Measurements from ENCODE around the gene PAFAH1B1. TPM values are rescaled to one million over a fixed set of nuclear protein-coding genes. Genes with fewer than 3 reads are reported as not detected.
"Not testable (repeated sequence)": the region's sequence is repeated elsewhere in the genome, so short reads cannot be mapped to it uniquely, and the experiment has no call there.

Gene PAFAH1B1
- polyA plus RNA-seq, 6 donors from 2014 or later = 9.0 to 16.2 (median 12.2) TPM

DNA sequence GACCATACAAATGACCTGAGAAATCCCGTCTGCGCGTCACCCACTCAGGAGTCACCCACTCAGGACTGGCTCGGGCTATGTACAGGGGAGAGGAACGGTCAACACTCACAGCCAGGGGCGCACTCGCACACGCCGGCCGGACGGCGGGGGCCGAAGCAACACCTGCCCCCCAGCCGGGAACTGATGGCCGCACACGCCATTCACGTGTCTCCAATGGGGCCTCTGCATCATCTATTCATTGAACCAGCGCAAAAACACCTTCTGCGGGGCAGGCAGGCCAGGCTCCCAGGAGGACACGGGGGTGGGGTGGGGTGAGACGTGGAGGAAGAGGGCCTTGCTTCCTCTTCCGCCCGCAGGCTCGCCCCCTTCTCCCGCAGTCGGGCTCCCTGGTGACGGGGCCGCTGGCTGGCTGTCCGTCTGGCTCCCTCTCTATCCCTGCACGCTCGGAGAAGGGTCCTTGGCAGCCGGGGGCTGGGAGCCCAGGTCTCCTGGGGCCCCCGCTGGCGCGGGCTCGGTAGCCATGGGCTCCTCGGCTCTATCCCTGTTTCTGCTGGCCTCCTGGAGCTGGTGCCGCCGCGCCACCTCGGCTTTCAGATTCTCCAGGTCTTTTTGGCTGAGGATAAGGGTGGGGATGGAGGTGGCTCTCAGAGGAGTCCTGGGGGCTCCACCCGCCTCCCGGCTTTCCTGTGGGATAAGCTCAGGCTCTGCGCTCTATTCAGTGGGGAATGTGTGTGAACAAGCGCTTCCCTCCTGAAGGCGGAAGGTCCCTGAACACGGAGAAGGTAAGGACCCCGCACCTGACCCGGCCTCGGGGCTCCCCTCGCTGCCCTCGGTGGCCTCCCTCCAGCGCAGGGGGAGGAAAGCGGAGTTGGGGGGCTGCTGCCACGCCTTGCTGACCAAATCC lies 97.0 kb downstream of the PAFAH1B1 start:
- ATAC-seq (ENCODE audit: low read depth in 2 of 2) = no peak
- Mint-ChIP-seq H3K9me3 (no peaks in the 10 kb centered on the region), H3K27me3 (no peaks in the 10 kb centered on the region), H3K36me3 (no peaks in the 10 kb centered on the region), H3K4me1 (peaks cover 0 to 5% (median 0%) of the 10 kb centered on the region in 3 donors), H3K27ac (peak overlapping the region in 1 of 6 donors; percentile 47), H3K4me3 (no peak overlapping the region)
- DNase-seq = no peak

DNA sequence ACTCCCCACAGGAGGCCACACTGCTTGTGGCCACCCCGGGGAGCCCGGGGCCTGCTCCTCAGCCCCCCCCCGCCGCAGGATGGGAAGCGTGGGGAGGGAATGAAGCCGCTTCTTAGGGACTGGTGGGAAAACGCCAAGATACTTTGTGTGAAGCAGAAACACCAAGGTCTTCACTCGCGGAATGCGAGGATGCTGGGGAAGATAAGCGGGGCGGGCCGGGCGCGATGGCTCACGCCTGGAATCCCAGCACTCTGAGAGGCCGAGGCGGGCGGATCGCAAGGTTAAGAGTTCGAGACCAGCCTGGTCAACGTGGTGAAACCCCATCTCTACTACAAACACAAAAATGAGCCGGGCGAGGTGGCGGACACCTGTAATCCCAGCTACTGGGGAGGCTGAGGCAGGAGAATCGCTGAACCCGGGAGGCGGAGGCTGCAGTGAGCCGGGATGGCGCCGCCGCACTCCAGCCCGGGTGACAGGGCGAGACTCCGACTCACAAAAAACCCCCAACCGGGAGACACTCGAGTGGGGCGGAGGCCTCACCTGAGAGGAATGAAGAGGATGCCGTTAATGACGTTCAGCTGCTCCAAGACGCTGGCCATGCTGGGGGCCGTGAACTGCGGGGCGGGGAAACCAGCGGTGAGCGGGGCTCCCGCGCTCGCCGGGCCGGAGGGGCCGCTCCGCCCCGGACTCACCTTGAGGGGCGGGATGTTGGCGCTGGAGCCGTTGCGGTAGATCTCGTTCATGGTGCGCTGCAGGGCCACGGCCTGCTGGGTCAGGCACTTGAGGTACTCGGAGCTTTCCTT lies 97.8 kb downstream of the PAFAH1B1 start:
- H3K9me3 Mint-ChIP-seq = no peaks in the 10 kb centered on the region
- ATAC-seq (ENCODE audit: low read depth in 2 of 2) (no peak), DNase-seq (no peak)
- H3K4me1 Mint-ChIP-seq = peaks cover 0 to 5% (median 0%) of the 10 kb centered on the region in 3 donors
- H3K36me3 Mint-ChIP-seq = no peaks in the 10 kb centered on the region
- H3K4me3 Mint-ChIP-seq = no peak overlapping the region
- H3K27me3 Mint-ChIP-seq = no peaks in the 10 kb centered on the region
- peak overlapping the region in 1 of 6 donors; percentile 36 for H3K27ac Mint-ChIP-seq

GRCh38 chr17:2691965-2692780 lies 98.7 kb downstream of the PAFAH1B1 start:
- no peak for ATAC-seq (ENCODE audit: low read depth in 2 of 2)
- no peak overlapping the region for H3K27ac Mint-ChIP-seq
- no peaks in the 10 kb centered on the region for H3K9me3 Mint-ChIP-seq
- H3K4me1 Mint-ChIP-seq = peaks cover 0 to 5% (median 3%) of the 10 kb centered on the region in 3 donors
- H3K36me3 Mint-ChIP-seq = no peaks in the 10 kb centered on the region
- no peaks in the 10 kb centered on the region for H3K27me3 Mint-ChIP-seq
- no peak overlapping the region for H3K4me3 Mint-ChIP-seq
- DNase-seq = no peak

GRCh38 chr17:2692781-2693135 lies 99.3 kb downstream of the PAFAH1B1 start:
- Mint-ChIP-seq H3K36me3 (no peaks in the 10 kb centered on the region), H3K27me3 (no peaks in the 10 kb centered on the region), H3K4me3 (no peak overlapping the region), H3K9me3 (no peaks in the 10 kb centered on the region), H3K4me1 (peaks cover 0 to 3% (median under 1%) of the 10 kb centered on the region in 3 donors), H3K27ac (no peak overlapping the region)
- DNase-seq = no peak
- ATAC-seq (ENCODE audit: low read depth in 2 of 2) = no peak

DNA sequence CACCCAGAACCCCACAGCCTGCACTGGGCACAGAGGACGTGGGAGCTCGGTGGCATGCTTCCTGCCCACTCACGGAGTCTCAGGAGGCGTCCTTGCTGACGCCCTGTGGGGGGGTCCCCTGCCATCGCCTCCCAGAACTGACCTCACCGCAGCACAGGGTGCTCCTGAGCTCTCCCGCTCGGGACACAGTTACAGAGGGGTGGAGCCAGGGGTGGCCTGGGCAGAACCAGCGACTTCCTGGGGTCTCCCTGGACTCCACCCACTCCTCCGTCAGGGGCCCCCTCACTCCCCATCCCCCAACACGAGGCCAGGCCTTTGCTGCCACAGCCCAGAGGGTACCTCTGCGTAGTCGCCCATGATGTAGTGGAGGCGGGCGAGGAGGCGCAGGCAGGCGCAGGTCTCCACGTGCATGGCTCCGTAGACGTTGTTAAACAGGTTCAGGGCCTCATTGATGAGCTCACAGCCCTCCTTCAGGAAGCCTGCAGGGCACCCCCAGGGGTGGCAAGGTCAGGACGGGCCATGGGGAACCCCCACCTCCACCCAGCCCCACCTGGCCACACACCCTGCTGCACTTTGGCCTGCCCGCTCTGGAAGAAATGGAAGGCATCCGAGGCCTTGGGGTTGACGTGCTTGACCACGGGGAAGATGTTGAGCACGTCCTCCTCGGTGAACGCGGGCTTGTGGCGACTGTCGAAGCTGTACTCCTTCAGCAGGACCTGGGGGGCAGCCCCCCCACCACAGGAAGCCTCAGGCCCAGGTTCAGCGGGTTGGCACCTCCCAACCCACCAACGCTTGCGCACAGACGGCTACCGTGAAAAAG lies 100.3 kb downstream of the PAFAH1B1 start:
- Mint-ChIP-seq H3K4me3 (no peak overlapping the region), H3K4me1 (peaks cover 0 to 3% (median 0%) of the 10 kb centered on the region in 3 donors), H3K9me3 (no peaks in the 10 kb centered on the region), H3K27ac (no peak overlapping the region), H3K27me3 (no peaks in the 10 kb centered on the region), H3K36me3 (no peaks in the 10 kb centered on the region)
- ATAC-seq (ENCODE audit: low read depth in 2 of 2) (no peak), DNase-seq (no peak)

DNA sequence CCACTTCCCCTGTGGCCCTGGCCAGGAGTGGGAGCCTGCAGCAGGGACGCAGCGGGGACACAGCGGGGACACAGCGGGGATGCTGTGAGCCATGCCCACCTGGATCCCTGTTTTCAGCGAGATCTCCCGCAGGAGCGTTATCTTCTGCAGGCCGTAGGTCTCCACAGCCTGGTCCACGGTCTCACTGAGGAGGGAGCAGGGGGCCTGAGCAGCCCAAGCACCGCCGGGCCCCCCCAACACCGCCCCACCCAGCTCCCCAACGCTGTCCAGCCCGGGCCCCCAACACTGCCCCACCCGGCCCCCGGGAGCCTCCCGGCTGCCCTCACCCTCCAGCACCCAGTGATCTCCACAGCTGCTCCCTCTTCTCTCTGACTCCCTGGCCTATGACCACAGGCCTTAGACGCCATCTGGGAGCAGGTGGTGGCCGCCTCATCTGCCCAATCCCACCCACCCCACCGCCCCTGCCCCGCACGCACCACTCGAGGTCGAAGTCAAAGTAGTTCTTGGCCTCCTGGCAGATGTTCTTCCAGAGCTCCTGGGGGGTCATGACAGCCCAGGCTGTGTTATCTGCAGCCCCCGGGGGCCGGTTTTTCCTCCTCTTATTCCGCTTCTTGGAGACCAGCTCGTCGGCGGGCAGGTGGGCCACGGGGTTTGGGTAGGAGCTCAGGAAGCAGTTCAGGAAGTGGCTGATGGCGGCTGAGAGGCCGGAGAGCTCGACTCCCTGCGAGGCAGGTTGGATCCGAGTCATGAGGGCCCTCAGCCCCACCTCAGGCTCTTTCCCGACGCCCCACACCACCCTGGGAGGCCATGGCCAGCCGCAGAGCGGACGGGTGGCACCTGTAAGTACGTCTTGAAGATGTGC lies 101.2 kb downstream of the PAFAH1B1 start:
- DNase-seq (no peak), ATAC-seq (ENCODE audit: low read depth in 2 of 2) (no peak)
- H3K27ac Mint-ChIP-seq = no peak overlapping the region
- peak overlapping the region in 1 of 8 donors; percentile 15 for H3K4me3 Mint-ChIP-seq
- no peaks in the 10 kb centered on the region for H3K27me3 Mint-ChIP-seq
- no peaks in the 10 kb centered on the region for H3K36me3 Mint-ChIP-seq
- H3K9me3 Mint-ChIP-seq = no peaks in the 10 kb centered on the region
- H3K4me1 Mint-ChIP-seq = peaks cover 0 to 3% (median 0%) of the 10 kb centered on the region in 3 donors

DNA sequence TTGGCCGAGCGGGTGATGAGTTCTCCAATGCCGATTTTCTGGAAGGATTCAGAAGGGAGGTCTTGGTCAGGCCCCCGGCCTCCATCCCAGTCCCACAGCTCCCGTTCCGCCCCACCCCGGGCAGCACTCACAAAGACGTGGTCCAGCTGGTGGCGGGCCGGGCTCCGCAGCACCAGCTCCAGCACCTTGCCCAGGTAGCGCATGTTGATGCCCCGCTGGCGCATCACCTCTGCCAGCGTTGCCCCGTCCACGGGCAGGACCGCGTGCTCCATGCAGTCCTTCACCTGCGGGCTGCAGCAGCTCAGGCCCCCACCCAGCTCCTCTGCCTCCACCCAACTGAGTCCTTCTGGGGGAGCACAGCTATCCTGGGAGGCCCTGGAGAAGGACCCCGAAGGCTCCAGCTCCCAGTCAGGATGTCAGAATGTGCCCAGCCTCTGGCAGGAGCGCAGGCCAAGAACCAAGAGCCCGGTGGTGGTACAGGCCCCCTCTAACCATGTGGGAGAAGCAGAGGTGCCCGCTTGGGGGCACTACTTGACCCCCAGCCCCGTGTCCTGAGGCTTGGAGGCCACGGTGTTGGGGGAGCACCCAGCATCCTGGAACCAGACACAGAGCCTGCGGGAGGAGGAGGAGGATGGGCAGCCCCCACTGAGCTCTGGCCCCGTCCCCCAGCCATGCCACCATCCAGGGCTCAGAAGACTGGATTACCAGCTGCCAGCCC lies 101.9 kb downstream of the PAFAH1B1 start:
- no peaks in the 10 kb centered on the region for H3K27me3 Mint-ChIP-seq
- peaks cover 0 to 3% (median 0%) of the 10 kb centered on the region in 3 donors for H3K4me1 Mint-ChIP-seq
- ATAC-seq (ENCODE audit: low read depth in 2 of 2) = no peak
- H3K4me3 Mint-ChIP-seq = peak overlapping the region in 1 of 8 donors; percentile 15
- DNase-seq = no peak
- no peak overlapping the region for H3K27ac Mint-ChIP-seq
- H3K36me3 Mint-ChIP-seq = no peaks in the 10 kb centered on the region
- no peaks in the 10 kb centered on the region for H3K9me3 Mint-ChIP-seq

DNA sequence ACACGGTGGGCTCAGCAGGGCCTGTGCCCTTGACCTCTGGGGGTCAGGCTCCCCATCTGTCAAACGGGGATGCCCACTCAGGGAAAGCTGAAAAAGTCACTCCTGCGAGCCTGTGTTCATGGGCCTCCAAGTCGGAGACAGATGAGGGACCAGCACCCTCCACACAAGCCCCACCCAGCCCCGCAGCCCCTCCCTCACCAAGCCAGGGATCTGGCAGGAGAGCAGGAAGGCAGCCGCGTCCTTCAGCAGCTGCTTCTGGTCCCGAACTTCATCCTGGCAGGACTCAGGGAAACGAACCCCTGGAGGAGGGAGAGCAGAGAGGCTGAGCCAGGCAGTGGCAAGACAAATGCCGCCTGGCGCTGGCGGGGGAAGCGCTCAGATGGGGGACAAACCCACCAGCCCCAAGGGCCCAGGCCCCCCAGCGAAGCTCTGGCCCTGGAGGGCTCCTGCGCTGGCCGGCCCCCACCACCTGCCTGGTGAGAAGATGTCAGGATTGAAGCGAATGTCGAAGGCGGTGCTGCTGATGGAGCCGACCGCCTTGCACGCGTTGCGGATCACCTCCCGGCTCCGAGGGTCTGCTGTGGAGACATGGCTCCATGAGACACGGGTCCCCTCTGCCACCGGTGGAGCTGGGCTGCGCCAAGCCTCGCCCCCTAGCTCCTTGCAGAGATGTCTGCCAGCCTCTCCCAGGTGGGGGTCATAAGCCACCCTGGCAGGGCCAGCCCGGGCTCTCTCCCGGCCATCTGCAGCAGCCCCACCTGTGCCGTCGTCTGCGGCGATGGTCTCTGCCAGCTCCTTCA lies 102.7 kb downstream of the PAFAH1B1 start:
- DNase-seq (no peak), ATAC-seq (ENCODE audit: low read depth in 2 of 2) (no peak)
- H3K27ac Mint-ChIP-seq = no peak overlapping the region
- H3K36me3 Mint-ChIP-seq = no peaks in the 10 kb centered on the region
- H3K27me3 Mint-ChIP-seq = no peaks in the 10 kb centered on the region
- H3K4me3 Mint-ChIP-seq = no peak overlapping the region
- no peaks in the 10 kb centered on the region for H3K9me3 Mint-ChIP-seq
- peaks cover 0 to 3% (median 0%) of the 10 kb centered on the region in 3 donors for H3K4me1 Mint-ChIP-seq

DNA sequence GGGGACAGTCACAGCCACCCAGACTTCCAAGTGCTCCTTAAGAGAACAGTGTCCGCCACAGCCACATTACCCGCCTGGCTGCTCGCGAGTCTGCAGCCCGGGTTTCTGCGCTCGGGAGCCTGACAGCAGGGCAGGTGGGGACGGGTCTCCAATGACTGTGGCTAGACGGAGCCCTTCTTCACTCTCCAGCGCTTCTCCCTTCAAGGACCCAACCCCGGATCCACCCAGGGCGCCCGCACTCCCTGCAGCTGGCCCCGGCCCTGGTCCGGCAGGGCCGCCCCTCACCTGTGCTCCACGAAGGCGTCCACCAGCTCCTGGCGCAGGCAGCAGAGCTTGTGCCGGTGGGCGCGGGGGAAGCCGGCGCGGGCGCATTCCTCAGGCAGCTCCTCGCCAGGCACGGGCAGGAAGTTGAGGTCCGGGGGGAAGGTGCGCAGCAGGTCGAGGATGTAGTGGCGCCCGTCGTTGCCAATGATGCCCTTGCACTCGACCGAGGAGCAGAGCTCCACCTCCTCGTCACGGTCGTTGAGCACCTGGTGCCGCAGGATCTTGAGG lies 104.2 kb downstream of the PAFAH1B1 start:
- Mint-ChIP-seq H3K27me3 (no peaks in the 10 kb centered on the region), H3K9me3 (no peaks in the 10 kb centered on the region), H3K4me1 (peaks cover 0 to 3% (median 0%) of the 10 kb centered on the region in 3 donors), H3K36me3 (no peaks in the 10 kb centered on the region), H3K4me3 (no peak overlapping the region), H3K27ac (no peak overlapping the region)
- DNase-seq (no peak), ATAC-seq (ENCODE audit: low read depth in 2 of 2) (no peak)

GRCh38 chr17:2699216-2699805 lies 105.9 kb downstream of the PAFAH1B1 start:
- H3K27ac Mint-ChIP-seq; H3K4me3 Mint-ChIP-seq; H3K4me1 Mint-ChIP-seq; H3K9me3 Mint-ChIP-seq; ATAC-seq (ENCODE audit: low read depth in 2 of 2); H3K36me3 Mint-ChIP-seq; DNase-seq; H3K27me3 Mint-ChIP-seq: not testable (repeated sequence)
